Calu3 (cell line): ENCODE measurements around the gene MAJIN. TPM values are rescaled to one million over a fixed set of nuclear protein-coding genes. Genes with fewer than 3 reads are reported as not detected.

Experiments used
- BruUV-seq: library from RNA; stranded (reverse); fragments of 400-500 nt; replicated peaks from 2 replicates; lab custom pipeline; 2021; lab: Mats Ljungman, UMichigan
- CTCF ChIA-PET: fragments of 300-600 bp; sonication (Branson Sonifier 250); formaldehyde crosslinking; loops from one replicate; lab custom pipeline; 2022; ENCODE audit warnings: antibody characterized with exemption; lab: Charles Lee
- DNase-seq: peaks from one replicate; pipeline ENCODE4 v3.0.0; 2022
- H3K27ac Mint-ChIP-seq: one replicate; pipeline ENCODE4 v1.8.0; 2022; ENCODE audit warnings: mixed read lengths; ENCODE audit not compliant: unreplicated experiment
- H3K27me3 Mint-ChIP-seq: one replicate; pipeline ENCODE4 v1.8.0; 2022; ENCODE audit warnings: mixed read lengths; ENCODE audit not compliant: unreplicated experiment
- H3K36me3 Mint-ChIP-seq: one replicate; pipeline ENCODE4 v1.8.0; 2022; ENCODE audit warnings: mild to moderate bottlenecking, moderate library complexity, mixed read lengths; ENCODE audit not compliant: insufficient read depth, unreplicated experiment
- H3K4me1 Mint-ChIP-seq: one replicate; pipeline ENCODE4 v1.8.0; 2022; ENCODE audit warnings: mild to moderate bottlenecking, low read depth, mixed read lengths; ENCODE audit not compliant: unreplicated experiment
- H3K4me3 Mint-ChIP-seq: one replicate; pipeline ENCODE4 v1.8.0; 2022; ENCODE audit warnings: mild to moderate bottlenecking, low read depth, moderate library complexity, mixed read lengths; ENCODE audit not compliant: unreplicated experiment
- H3K9me3 Mint-ChIP-seq: one replicate; pipeline ENCODE4 v1.8.0; 2022; ENCODE audit warnings: low read depth, mixed read lengths; ENCODE audit not compliant: unreplicated experiment
- intact Hi-C: fragments of 100-400 bp; cut with micrococcal nuclease; formaldehyde crosslinking; loops from one replicate; pipeline ENCODE4 v1.10.0; 2022; ENCODE audit not compliant: unreplicated experiment
- total RNA-seq: library from RNA; stranded (reverse); gene quantifications from 2 replicates; pipeline ENCODE4 v1.2.3, GENCODE V29; 2022
- TF ChIP-seq, protein P1 (sequence below): fragments of 200-600 bp; IDR thresholded peaks from one replicate; pipeline ENCODE4 v1.8.0; 2022; ENCODE audit warnings: antibody characterized with exemption; ENCODE audit not compliant: unreplicated experiment

MAJIN gene
- total RNA-seq, 1 experiment from 2014 or later: not detected

DNA sequence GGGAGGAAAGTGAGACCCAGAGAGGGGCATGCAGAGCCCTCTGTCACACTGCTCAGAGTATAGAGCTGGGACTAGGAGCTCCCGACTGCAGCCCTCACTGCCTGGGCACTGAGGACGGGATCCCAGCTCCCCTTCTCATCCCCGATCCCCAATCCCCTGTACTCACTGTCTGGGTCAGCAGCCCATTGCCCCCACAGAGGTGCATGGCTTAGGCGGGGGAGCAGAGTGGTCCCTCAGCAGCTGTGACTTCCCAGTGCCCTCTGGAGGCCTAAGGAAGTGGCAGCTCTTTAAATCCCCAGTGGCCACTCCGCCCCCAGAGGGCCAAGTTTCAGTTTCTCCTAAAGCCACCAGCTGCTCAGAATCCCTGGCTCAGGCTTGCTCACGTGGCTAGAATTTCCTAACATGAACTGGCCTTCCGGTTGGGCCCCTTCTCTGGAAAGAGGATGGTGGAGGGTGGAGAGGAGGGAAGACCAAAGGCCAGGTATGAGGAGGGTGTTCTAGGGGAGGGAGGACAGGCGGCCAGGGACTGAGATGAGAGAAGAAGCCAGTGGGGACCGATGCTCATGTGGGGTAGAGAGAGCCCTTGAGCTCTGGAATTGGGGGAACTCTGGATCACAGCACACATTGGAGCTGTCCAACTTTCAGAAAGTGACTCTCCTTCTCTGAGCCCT lies 24.9 kb upstream of the MAJIN start, which contains the start of gene BATF2:
BATF2 (minus strand) TSS at position 262 of the 671 bp plus-strand sequence; CDS start at position 205, 57 bp downstream.
- intact Hi-C loops: loop anchor here (5.0 kb wide), 2 partner anchors 80 to 150 kb away; partner anchors contain the start of gene ATG2A
- peak within 1 kb of the TSS; percentile 68 for H3K4me3 Mint-ChIP-seq
- H3K9me3 Mint-ChIP-seq: no peaks in the 10 kb centered on the region
- CTCF ChIA-PET: interaction anchor here (0.5 to 2.1 kb wide), 15 partner anchors 10 to 209 kb away, joined by 3 to 12 read pairs (median 4); partner anchors contain the start of genes ARL2, CDC42BPG, EHD1 and MAJIN
- no peaks in the 10 kb centered on the region for H3K27me3 Mint-ChIP-seq
- no TSS peak for BruUV-seq
- peak within 1 kb of the TSS; percentile 82 for H3K27ac Mint-ChIP-seq
- H3K4me1 Mint-ChIP-seq: peaks cover 28% of the 10 kb centered on the region
- DNase-seq: peak; percentile 84
- H3K36me3 Mint-ChIP-seq: peaks cover 12% of the 10 kb centered on the region
- TF ChIP-seq, protein P1, sequence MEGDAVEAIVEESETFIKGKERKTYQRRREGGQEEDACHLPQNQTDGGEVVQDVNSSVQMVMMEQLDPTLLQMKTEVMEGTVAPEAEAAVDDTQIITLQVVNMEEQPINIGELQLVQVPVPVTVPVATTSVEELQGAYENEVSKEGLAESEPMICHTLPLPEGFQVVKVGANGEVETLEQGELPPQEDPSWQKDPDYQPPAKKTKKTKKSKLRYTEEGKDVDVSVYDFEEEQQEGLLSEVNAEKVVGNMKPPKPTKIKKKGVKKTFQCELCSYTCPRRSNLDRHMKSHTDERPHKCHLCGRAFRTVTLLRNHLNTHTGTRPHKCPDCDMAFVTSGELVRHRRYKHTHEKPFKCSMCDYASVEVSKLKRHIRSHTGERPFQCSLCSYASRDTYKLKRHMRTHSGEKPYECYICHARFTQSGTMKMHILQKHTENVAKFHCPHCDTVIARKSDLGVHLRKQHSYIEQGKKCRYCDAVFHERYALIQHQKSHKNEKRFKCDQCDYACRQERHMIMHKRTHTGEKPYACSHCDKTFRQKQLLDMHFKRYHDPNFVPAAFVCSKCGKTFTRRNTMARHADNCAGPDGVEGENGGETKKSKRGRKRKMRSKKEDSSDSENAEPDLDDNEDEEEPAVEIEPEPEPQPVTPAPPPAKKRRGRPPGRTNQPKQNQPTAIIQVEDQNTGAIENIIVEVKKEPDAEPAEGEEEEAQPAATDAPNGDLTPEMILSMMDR: no peak

GRCh38 chr11:64996327-64996709 lies 24.4 kb upstream of the MAJIN start:
- TF ChIP-seq, protein P1: no peak
- no peak for DNase-seq
- Mint-ChIP-seq H3K9me3 (no peaks in the 10 kb centered on the region), H3K27ac (peak overlapping the region; percentile 82), H3K4me3 (peak overlapping the region; percentile 68), H3K4me1 (peaks cover 28% of the 10 kb centered on the region), H3K36me3 (peaks cover 12% of the 10 kb centered on the region), H3K27me3 (no peaks in the 10 kb centered on the region)
- TSS peak; percentile 71 for BruUV-seq
- intact Hi-C loops: loop anchor here (5.0 kb wide), 2 partner anchors 79 to 149 kb away; partner anchors contain the start of gene ATG2A
- CTCF ChIA-PET: interaction anchor here (0.5 to 2.1 kb wide), 12 partner anchors 11 to 209 kb away, joined by 3 to 12 read pairs (median 4); partner anchors contain the start of genes ARL2, CDC42BPG and MAJIN

- BruUV-seq: no TSS peak
- Mint-ChIP-seq H3K27me3 (no peaks in the 10 kb centered on the region), H3K36me3 (peaks cover 17% of the 10 kb centered on the region), H3K4me3 (no peak overlapping the region), H3K27ac (no peak overlapping the region), H3K4me1 (peaks cover 40% of the 10 kb centered on the region), H3K9me3 (no peaks in the 10 kb centered on the region)
- DNase-seq: no peak
- intact Hi-C loops: no loop called here
- CTCF ChIA-PET: interaction anchor here (0.8 kb wide), 1 partner anchor 13 kb away, joined by 3 read pairs; no protein-coding TSS in a partner anchor
- TF ChIP-seq, protein P1: no peak
Observed at GRCh38 chr11:64994318-64994717, 22.4 kb upstream of the MAJIN start.

DNA sequence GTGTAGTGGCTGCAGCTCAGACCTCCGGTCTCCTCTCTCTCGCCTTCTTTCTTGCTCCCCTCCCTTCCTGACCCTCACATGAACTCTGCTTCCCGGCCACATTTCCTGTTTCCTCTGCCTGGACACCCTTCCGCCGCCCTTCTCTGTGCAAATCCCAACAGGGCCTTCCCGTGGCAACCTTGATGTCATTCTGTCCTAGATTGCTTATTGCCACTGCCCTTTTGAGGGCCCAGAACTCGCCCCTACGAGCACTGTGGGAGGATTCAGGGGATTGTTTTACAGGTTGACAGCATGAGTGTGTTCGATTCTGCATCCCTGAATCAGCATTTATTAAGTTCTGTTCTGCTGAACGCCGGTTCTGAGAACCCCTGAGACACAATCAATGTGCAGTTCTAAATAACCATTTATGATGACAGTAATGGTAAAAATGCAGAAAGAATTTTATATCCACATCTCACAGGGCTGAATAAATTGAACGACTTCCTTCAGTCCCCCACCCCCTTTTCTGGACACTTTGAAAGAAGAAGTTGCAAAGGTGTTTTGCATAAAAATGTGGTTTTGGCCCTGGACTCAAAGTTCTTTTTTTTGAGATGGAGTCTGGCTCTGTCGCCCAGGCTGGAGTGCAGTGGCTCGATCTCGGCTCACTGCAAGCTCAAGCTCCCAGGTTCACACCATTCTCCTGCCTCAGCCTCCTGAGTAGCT lies 18.5 kb upstream of the MAJIN start:
- CTCF ChIA-PET: no interaction called here
- no peak for DNase-seq
- no peaks in the 10 kb centered on the region for H3K27me3 Mint-ChIP-seq
- H3K9me3 Mint-ChIP-seq: no peaks in the 10 kb centered on the region
- peaks cover 12% of the 10 kb centered on the region for H3K4me1 Mint-ChIP-seq
- TF ChIP-seq, protein P1: no peak
- intact Hi-C loops: no loop called here
- BruUV-seq: no TSS peak
- H3K27ac Mint-ChIP-seq: no peak overlapping the region
- peaks cover 5% of the 10 kb centered on the region for H3K36me3 Mint-ChIP-seq
- H3K4me3 Mint-ChIP-seq: no peak overlapping the region
